Adrenal gland (tissue), 12 donors: ENCODE results near the gene LHFPL4. TPM values are rescaled to one million over a fixed set of nuclear protein-coding genes. Genes with fewer than 3 reads are reported as not detected.
"Not testable (repeated sequence)": the region's sequence is repeated elsewhere in the genome, so short reads cannot be mapped to it uniquely, and the experiment has no call there.

Experiments
- DNase-seq, 7 donors: peaks; one replicate each; pipeline ENCODE4 v3.0.0-alpha.2; 2019 to 2020
- H3K27ac ChIP-seq, 5 donors: fragments of 200-600 bp; sonication (generic) in 4 of 5; 1 replicate in 3 of 5; 2 replicates in 2 of 5; pipeline versions ENCODE4 v1.5.1 to v1.8.0; 2016 to 2020; ENCODE audit warnings: mild to moderate bottlenecking in 1 of 5
- H3K27me3 ChIP-seq: fragments of 200-600 bp; 2 replicates; pipeline ENCODE4 v1.8.0; 2021
- H3K36me3 ChIP-seq, 2 donors: fragments of 200-600 bp; replicated peaks in 1 of 2; 1 replicate in 1 of 2; 2 replicates in 1 of 2; pipeline versions ENCODE4 v1.5.1 to v1.8.0; 2018 to 2022
- H3K4me1 ChIP-seq, 2 donors: fragments of 200-600 bp; replicated peaks in 1 of 2; 1 replicate in 1 of 2; 2 replicates in 1 of 2; pipeline versions ENCODE4 v1.5.1 to v1.8.0; 2018 to 2021
- H3K4me3 ChIP-seq, 4 donors: fragments of 200-600 bp; sonication (generic) in 3 of 4; one replicate each; pipeline ENCODE4 v1.5.1; 2016 to 2018
- H3K9me3 ChIP-seq, 3 donors: fragments of 200-600 bp; sonication (generic) in 1 of 3; replicated peaks in 1 of 3; 1 replicate in 2 of 3; 2 replicates in 1 of 3; pipeline versions ENCODE4 v1.5.1 to v1.8.0; 2016 to 2021
- CTCF ChIP-seq, 6 experiments: fragments of 450-650 bp in 4 of 6; fragments of 200-600 bp in 2 of 6; sonication (generic) in 1 of 6; IDR thresholded peaks; 1 replicate in 5 of 6; 2 replicates in 1 of 6; pipeline versions ENCODE4 v1.5.1 to v1.8.0; 2016 to 2021; ENCODE audit warnings: antibody characterized with exemption in 6 of 6, mild to moderate bottlenecking in 2 of 6, moderate library complexity in 1 of 6
- POLR2A ChIP-seq, 2 donors: fragments of 450-650 bp; IDR thresholded peaks; one replicate each; pipeline ENCODE4 v1.6.1; 2017; ENCODE audit warnings: antibody characterized with exemption in 2 of 2, mild to moderate bottlenecking in 2 of 2, moderate library complexity in 1 of 2
- WGBS, 4 donors: extraction: QIAGEN DNeasy Blood & Tissue Kit in 2 of 4; methylation state at CpG; one replicate each; pipeline versions ENCODE4 v1.1.5 to v1.1.7; 2013 to 2017; 5-methylcytosine and 5-hydroxymethylcytosine counted together
- intact Hi-C, 2 donors: fragments of 100-400 bp; cut with DNase I; formaldehyde crosslinking; loops; one replicate each; pipeline versions ENCODE4 v1.14.1 to v1.15.0; 2022 to 2023
- polyA plus RNA-seq, 3 donors: library from polyadenylated mRNA; stranded (reverse); fragments of 200-250 nt in 2 of 3; fragments of 350-450 nt in 1 of 3; fragmentation: Illumina TruSeq in 1 of 3; extraction: RNeasy Lipid Tissue Mini Kit (QIAGEN cat#74804) in 1 of 3; gene quantifications; one replicate each; pipeline ENCODE4 v1.2.3, GENCODE V29; 2013 to 2014
- total RNA-seq, 9 donors: library from RNA; depleted of rRNA in 4 of 9; stranded (reverse); fragments of >200 nt in 4 of 9; fragments of 120-200 nt in 1 of 9; fragmentation: NEBNext Ultra II Directional in 1 of 9; extraction: Animal tissue kit (Norgen Biotek cat#: 25700) in 1 of 9; gene quantifications; one replicate each; pipeline versions ENCODE4 v1.1.0 to v1.2.4, GENCODE V29; 2013 to 2023
- donor health status: healthy with polysubstance abuse.
- donor health status: Bipolar disorder and iron deficiency.
- donor health status: DM: yes; HTN: yes; CAD: no.
- donor health status: DM: no; HTN: no; CAD: no.
- donor health status: DM: no; HTN: no; CAD: no.
- donor health status: DM: yes; HTN: yes; CAD: no.

LHFPL4 gene
- total and polyA plus RNA-seq, 12 donors = 0.04 to 3.5 (median 0.99) TPM; not detected in 2

DNA sequence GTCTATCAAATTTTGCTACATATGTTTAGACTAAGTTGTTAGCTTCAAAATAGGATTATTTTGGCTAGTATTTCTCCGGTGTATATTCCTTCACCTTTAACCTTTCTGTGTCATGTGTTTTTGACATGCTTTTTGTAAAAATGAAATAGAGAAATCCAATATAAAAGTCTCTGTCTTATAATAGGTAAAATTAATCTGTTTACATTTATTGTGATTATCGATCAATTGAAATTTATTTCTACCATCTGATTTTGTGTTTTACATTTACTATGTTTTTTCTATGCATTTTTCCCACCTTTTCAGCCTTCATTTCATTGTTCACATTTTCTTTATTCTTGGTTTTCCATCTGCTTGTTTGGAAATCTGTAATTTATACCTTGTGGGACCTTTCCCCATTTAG is 11.7 kb upstream of the LHFPL4 start:
- intact Hi-C loops = no loop called here
- TF ChIP-seq CTCF (IDR thresholded peaks at IDR 0.05) (no peak), POLR2A (IDR thresholded peaks at IDR 0.05) (no peak)
- 68 to 83% (median 78%) methylated on average over 2 of the region's 2 CpGs for WGBS, 4 donors

GRCh38 chr3:9563851-9564250 is 10.2 kb upstream of the LHFPL4 start:
- intact Hi-C loops = no loop called here
- TF ChIP-seq POLR2A (IDR thresholded peaks at IDR 0.05) (no peak), CTCF (IDR thresholded peaks at IDR 0.05) (no peak)
- Histone ChIP-seq H3K27ac (no peak overlapping the region), H3K4me3 (no peak overlapping the region), H3K9me3 (peaks cover 0 to 6% (median 0%) of the 10 kb centered on the region in 3 donors), H3K4me1 (no peaks in the 10 kb centered on the region), H3K27me3 (no peaks in the 10 kb centered on the region), H3K36me3 (no peaks in the 10 kb centered on the region)
- 65 to 68% (median 68%) methylated on average over 5 of the region's 5 CpGs for WGBS, 4 donors
- no peak for DNase-seq

More for the DNA sequence above, 11.7 kb upstream of the LHFPL4 start:
- DNase-seq = no peak
- no peaks in the 10 kb centered on the region for H3K36me3 ChIP-seq
- peaks cover 0 to 6% (median 0%) of the 10 kb centered on the region in 3 donors for H3K9me3 ChIP-seq
- H3K4me3 ChIP-seq = no peak overlapping the region
- no peak overlapping the region for H3K27ac ChIP-seq
- H3K27me3 ChIP-seq = no peaks in the 10 kb centered on the region
- H3K4me1 ChIP-seq = no peaks in the 10 kb centered on the region

GRCh38 chr3:9560056-9560455 is 6.4 kb upstream of the LHFPL4 start:
- WGBS, 4 donors = 92 to 94% (median 92%) methylated on average over 4 to 24 of the region's 24 CpGs
- intact Hi-C loops, DNase-seq, H3K4me3 ChIP-seq, H3K4me1 ChIP-seq, H3K27ac ChIP-seq, H3K36me3 ChIP-seq, H3K9me3 ChIP-seq, H3K27me3 ChIP-seq: not testable (repeated sequence)

GRCh38 chr3:9553948-9554513 is 409 bp upstream of the LHFPL4 start:
- TF ChIP-seq POLR2A (IDR thresholded peaks at IDR 0.05) (no peak), CTCF (IDR thresholded peaks at IDR 0.05) (no peak)
- 28 to 39% (median 31%) methylated on average over 9 to 12 of the region's 12 CpGs for WGBS, 4 donors
- Histone ChIP-seq H3K9me3 (no peaks in the 10 kb centered on the region), H3K27ac (no peak overlapping the region), H3K4me3 (no peak overlapping the region), H3K4me1 (no peaks in the 10 kb centered on the region), H3K36me3 (no peaks in the 10 kb centered on the region), H3K27me3 (peaks cover 11% of the 10 kb centered on the region)
- intact Hi-C loops = no loop called here
- DNase-seq = no peak
